Gastroesophageal sphincter (tissue), 3 donors: Measurements from ENCODE around the gene DIRAS2.

Experiments
- POLR2A ChIP-seq, 2 donors: fragments of 450-650 bp; IDR thresholded peaks; one replicate each; pipeline ENCODE4 v1.6.1; 2017; ENCODE audit warnings: antibody characterized with exemption in 2 of 2, mild to moderate bottlenecking in 2 of 2, moderate library complexity in 1 of 2
- POLR2AphosphoS5 ChIP-seq: sonication (generic); formaldehyde crosslinking; IDR thresholded peaks from one replicate; pipeline ENCODE4 v1.6.1; 2017; ENCODE audit warnings: antibody characterized with exemption
- TF ChIP-seq, protein P1 (sequence below), 4 experiments: fragments of 200-600 bp in 2 of 4; fragments of 450-650 bp in 2 of 4; sonication (generic) in 1 of 4; IDR thresholded peaks; one replicate each; pipeline ENCODE4 v1.5.1; 2017 to 2019; ENCODE audit warnings: antibody characterized with exemption in 4 of 4, mild to moderate bottlenecking in 2 of 4, moderate library complexity in 2 of 4

DNA sequence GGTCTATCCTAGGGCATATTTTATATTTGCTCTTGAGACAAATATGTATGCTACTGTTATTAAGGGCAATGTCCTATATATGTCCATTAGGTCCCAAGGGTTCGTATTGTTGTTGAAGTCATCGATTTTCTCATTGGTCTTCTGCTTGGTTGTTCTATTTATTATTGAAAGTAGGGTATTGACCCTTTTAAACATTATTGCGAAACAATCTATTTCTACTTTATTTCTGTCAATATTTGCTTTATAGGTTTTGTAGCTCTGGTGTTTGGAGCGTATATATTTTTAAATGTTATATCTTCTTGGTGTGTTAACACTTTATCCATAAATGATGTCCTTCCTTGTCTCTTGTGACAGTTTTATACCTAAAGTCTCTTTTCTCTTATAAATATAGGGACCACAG, 16.2 kb upstream of the DIRAS2 start:
- TF ChIP-seq POLR2A (IDR thresholded peaks at IDR 0.05) (no peak), POLR2AphosphoS5 (no peak)
- TF ChIP-seq, protein P1, sequence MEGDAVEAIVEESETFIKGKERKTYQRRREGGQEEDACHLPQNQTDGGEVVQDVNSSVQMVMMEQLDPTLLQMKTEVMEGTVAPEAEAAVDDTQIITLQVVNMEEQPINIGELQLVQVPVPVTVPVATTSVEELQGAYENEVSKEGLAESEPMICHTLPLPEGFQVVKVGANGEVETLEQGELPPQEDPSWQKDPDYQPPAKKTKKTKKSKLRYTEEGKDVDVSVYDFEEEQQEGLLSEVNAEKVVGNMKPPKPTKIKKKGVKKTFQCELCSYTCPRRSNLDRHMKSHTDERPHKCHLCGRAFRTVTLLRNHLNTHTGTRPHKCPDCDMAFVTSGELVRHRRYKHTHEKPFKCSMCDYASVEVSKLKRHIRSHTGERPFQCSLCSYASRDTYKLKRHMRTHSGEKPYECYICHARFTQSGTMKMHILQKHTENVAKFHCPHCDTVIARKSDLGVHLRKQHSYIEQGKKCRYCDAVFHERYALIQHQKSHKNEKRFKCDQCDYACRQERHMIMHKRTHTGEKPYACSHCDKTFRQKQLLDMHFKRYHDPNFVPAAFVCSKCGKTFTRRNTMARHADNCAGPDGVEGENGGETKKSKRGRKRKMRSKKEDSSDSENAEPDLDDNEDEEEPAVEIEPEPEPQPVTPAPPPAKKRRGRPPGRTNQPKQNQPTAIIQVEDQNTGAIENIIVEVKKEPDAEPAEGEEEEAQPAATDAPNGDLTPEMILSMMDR (IDR thresholded peaks at IDR 0.05): no peak
